BJ (cell line): ENCODE results near the gene CORO1A. TPM values are rescaled to one million over a fixed set of nuclear protein-coding genes. Genes with fewer than 3 reads are reported as not detected.

Experiments used
- CTCF ChIA-PET: fragments of 350-600 bp; formaldehyde crosslinking; extraction: SDS; loops from one replicate; lab custom pipeline; 2021; ENCODE audit warnings: antibody characterized with exemption, inconsistent platforms; lab: Yijun Ruan, JAX
- POLR2A ChIA-PET: fragments of 300-600 bp; sonication (Branson Sonifier 250); formaldehyde crosslinking; extraction: SDS; loops from one replicate; lab custom pipeline; 2021; ENCODE audit warnings: antibody characterized with exemption; lab: Charles Lee
- DNase-seq: peaks from one replicate; pipeline ENCODE4 v3.0.0-alpha.2; 2011; ENCODE audit warnings: low read depth
- H3K27me3 ChIP-seq: 2 replicates; pipeline ENCODE4 v1.6.0; 2011; ENCODE audit warnings: low read length; ENCODE audit not compliant: control insufficient read depth, insufficient read depth
- H3K36me3 ChIP-seq: 2 replicates; pipeline ENCODE4 v1.5.1; 2011; ENCODE audit warnings: low read length; ENCODE audit not compliant: control insufficient read depth, insufficient read depth
- H3K4me3 ChIP-seq: 2 replicates; pipeline ENCODE4 v1.5.1; 2011; ENCODE audit warnings: low read depth, mild to moderate bottlenecking, control low read depth, low read length
- polyA plus RNA-seq: library from polyadenylated mRNA; depleted of rRNA; stranded (reverse); fragments of >200 nt; gene quantifications from 2 replicates; pipeline ENCODE4 v1.2.3, GENCODE V29; 2011
- TF ChIP-seq, protein P1 (sequence below): IDR thresholded peaks from 2 replicates; pipeline ENCODE4 v1.5.1; 2011; ENCODE audit warnings: low read depth, mild to moderate bottlenecking, control low read depth, inconsistent platforms, low read length, moderate library complexity; ENCODE audit not compliant: insufficient read depth

The CORO1A gene
- polyA plus RNA-seq, 1 experiment: 2.6 TPM

DNA sequence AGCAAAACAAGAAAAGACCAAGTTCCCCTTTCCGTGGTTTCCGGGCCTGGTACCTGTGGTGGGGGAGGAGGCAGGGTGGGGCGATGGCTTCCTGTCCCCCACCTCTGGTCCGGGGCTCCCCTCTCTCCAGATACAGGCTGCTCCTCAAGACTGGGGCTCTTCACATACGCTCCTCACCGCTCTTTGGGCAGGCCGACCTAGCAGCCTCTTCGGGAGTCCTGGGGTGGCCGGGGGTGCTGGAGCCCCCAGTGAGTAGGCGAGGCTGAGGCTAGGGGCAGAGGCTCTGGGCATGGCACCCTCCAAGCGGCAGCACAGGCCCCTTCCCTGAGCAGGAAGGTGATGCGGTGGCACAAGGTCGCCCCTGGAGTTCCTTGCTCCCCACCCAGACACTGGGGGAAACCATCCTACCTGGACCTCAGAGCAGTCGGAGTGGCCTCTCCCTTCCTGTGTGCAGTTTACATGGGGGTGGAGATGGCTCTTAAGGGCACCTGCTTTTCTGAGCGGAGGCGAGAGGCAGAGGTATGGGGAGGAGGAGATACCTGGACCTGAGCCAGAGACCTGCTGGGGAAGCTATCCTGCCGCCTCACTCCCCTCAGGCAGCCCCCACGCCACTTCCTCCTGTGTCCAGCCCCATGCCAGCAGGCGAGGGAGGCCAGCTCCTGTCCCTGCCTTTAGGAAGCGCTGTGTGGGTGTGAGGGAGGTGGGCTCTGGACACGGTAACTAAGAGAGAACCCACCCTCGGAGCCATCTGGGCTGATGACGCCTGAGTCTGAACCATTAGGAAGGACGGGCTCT, 891 bp downstream of the CORO1A start:
- ChIA-PET CTCF (no interaction called here), POLR2A (no interaction called here)
- Histone ChIP-seq H3K4me3 (peak overlapping the region; percentile 40), H3K36me3 (peaks cover 2% of the 10 kb centered on the region; the same call in 1 of the 2 replicates), H3K27me3 (peaks cover 1% of the 10 kb centered on the region; the same call in 1 of the 2 replicates)
- TF ChIP-seq, protein P1, sequence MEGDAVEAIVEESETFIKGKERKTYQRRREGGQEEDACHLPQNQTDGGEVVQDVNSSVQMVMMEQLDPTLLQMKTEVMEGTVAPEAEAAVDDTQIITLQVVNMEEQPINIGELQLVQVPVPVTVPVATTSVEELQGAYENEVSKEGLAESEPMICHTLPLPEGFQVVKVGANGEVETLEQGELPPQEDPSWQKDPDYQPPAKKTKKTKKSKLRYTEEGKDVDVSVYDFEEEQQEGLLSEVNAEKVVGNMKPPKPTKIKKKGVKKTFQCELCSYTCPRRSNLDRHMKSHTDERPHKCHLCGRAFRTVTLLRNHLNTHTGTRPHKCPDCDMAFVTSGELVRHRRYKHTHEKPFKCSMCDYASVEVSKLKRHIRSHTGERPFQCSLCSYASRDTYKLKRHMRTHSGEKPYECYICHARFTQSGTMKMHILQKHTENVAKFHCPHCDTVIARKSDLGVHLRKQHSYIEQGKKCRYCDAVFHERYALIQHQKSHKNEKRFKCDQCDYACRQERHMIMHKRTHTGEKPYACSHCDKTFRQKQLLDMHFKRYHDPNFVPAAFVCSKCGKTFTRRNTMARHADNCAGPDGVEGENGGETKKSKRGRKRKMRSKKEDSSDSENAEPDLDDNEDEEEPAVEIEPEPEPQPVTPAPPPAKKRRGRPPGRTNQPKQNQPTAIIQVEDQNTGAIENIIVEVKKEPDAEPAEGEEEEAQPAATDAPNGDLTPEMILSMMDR: no peak
- DNase-seq: no peak

DNA sequence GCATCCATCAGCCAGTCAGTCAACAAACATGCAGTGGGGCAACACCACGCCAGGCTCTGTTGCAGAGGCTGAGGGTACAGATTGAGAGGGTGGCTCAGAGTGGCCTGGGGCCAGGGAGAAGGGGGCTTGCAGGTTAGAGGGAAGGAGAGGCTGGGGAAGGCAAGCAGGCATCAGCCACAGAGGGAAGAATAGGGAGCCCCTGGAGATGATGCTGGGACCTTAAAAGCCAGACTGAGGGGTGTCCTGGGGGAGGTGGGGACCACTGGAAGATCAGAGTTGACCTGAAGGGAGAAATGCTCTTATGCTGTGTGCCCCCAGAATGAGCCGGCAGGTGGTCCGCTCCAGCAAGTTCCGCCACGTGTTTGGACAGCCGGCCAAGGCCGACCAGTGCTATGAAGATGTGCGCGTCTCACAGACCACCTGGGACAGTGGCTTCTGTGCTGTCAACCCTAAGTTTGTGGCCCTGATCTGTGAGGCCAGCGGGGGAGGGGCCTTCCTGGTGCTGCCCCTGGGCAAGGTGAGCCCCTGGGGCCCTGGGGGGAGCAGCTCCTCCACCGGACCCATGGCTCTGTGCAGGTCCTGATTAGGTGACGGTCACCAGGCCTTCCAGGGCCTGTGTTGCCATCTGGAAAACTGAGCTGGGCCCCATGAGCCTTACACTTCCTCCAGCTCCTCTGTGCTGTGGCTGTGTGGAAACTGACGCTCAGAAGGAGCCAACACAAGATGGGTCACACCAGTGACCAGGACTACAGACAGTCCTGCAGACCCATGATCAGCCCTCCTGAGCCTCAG, 1.7 kb downstream of the CORO1A start:
- ChIA-PET POLR2A (no interaction called here), CTCF (no interaction called here)
- no peak for DNase-seq
- H3K36me3 ChIP-seq: peaks cover 2% of the 10 kb centered on the region; the same call in 1 of the 2 replicates
- TF ChIP-seq, protein P1: no peak
- no peak overlapping the region for H3K4me3 ChIP-seq
- no peaks in the 10 kb centered on the region for H3K27me3 ChIP-seq

DNA sequence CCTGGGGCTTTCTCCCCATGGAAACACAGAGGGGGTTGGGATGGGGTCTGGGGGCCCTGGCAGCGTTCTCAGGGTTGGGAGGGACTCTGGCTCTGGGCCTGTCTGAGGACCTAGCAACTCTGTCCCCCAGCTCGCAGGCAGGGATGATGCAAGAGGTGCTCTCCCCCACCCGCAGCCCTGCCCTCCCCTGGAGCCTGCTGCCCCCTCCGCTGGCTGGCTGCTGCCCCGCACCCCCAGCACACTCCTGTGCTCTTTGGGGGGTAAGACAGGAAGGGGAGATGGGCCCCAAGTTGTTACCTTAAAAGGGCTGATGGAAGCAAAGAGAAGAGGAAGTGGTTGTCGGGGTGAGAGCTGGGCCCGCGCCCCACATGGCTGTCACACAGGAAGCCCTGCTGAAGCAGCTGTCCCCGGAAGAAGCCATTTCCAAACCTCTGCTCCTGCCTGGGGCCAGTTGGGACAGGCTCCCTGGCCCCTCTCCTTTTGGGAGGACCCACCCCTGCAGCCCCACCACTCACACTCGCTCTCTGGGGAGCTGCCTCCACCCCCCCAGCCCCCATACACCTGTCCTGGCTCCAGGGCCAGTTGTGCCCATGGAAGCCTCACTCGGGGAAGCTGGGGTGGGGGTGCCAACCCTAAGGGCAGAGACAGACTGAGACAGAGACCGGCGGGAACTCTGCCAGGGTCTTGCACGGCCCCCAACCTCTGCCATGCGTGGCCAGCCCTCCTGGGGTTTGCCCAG, 2.5 kb downstream of the CORO1A start:
- H3K4me3 ChIP-seq: no peak overlapping the region
- CTCF ChIA-PET: no interaction called here
- TF ChIP-seq, protein P1: no peak
- H3K36me3 ChIP-seq: peaks cover 2% of the 10 kb centered on the region; the same call in 1 of the 2 replicates
- DNase-seq: no peak
- POLR2A ChIA-PET: no interaction called here
- H3K27me3 ChIP-seq: no peaks in the 10 kb centered on the region

DNA sequence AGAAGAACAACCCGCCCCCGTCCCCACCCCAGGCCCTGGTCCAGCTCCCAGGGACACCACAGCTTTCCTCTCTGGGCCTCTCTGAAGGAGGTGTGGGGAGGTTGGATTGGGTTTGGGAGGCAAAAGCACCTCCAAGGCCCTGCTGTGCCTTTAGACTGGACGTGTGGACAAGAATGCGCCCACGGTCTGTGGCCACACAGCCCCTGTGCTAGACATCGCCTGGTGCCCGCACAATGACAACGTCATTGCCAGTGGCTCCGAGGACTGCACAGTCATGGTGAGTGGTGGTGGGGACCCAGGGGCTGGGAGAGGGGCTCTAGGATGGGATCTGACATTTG, 3.0 kb downstream of the CORO1A start:
- no peak for DNase-seq
- CTCF ChIA-PET: no interaction called here

More for the DNA sequence above, 3.0 kb downstream of the CORO1A start:
- Histone ChIP-seq H3K36me3 (peaks cover 2% of the 10 kb centered on the region; the same call in 1 of the 2 replicates), H3K27me3 (no peaks in the 10 kb centered on the region), H3K4me3 (no peak overlapping the region)
- TF ChIP-seq, protein P1: no peak
- POLR2A ChIA-PET: no interaction called here
